GM18868 (cell line): ENCODE results near the gene TSN.
A peak's percentile ranks its signal among the peaks of the same experiment; 100 is the strongest.
"Not testable (repeated sequence)": the region's sequence is repeated elsewhere in the genome, so short reads cannot be mapped to it uniquely, and the experiment has no call there.

Source experiments
- ATAC-seq: cut with Tn5 transposase; IDR thresholded peaks from one replicate; pipeline ENCODE4 v1.9.1; 2021; ENCODE audit warnings: mild to moderate bottlenecking, moderate library complexity; ENCODE audit not compliant: unreplicated experiment

TSN gene

DNA sequence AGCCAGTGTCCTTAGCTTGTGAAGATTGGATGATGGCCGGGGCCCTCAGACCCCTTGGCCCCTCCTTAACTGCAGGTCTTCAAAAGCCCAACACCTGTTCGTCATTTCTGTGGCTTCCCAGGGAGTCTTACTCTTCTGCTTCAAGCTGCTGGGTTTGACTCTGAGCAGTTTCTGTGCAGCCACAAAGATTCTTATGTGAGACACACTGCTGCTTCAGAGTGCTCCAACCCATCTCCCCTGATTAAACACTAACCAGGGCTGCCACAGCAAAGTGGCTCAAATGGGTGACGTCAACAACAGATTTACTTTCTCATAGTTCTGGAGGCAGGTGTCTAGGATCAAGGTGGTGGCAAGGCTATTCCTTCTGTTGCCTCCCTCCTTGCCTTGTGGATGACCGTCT, 40.8 kb downstream of the TSN start:
- no peak for ATAC-seq

DNA sequence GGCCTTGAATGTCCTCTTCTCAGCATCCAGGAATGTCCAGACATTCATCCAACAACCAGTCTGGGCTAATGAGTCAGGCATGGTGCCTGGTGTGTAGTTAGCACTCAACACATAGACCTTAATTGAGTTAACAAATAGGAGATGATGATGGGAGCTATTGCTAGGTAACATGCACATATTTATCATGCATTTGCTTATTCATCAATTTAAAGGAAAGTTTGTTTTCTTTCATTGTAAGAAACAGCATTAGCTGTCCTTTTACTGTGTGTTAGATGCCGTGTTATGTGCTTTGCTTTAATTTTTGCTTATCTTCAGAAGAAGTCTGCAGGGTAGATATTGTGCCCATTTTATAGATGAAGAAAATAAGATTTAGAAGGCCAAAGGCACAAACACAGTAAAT, 43.2 kb downstream of the TSN start:
- ATAC-seq, result no peak

DNA sequence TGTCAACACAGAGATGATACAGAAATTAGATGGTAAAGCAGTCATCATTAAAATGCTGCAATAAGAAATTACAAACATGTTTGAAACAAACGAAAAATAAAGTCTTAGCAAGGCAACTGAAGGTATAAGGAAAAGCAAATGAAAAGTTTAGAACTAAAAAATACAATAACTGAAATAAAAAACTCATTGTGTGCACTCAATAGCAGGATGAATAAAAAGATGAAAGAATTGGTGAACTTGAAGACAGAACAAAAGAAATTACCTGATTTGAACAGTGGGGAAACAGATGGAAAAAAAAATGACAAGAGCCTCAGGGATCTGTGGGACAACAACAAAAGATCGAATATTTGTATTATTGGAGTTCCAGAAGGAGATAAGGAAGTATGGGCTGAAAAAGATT, 46.5 kb downstream of the TSN start:
- no peak for ATAC-seq

DNA sequence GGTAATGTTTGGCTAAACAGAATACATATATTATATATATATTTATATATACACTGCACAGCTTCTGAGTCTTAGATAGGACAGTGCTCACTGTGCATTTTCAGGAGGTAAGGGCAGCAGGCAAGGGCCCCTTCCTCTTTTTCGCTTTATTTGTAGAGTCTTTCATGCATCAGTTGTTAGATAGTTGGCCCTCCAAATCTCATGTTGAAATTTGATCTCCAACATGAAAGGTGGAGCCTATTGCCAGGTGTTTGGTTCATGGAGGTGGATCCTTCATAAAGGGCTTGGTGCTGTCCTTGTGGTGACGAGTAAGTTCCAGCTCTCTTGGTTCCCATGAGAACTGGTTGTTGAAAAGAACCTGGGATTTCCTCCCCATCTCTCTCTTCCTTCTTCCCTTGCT, 48.1 kb downstream of the TSN start:
- peak; percentile 20 for ATAC-seq

DNA sequence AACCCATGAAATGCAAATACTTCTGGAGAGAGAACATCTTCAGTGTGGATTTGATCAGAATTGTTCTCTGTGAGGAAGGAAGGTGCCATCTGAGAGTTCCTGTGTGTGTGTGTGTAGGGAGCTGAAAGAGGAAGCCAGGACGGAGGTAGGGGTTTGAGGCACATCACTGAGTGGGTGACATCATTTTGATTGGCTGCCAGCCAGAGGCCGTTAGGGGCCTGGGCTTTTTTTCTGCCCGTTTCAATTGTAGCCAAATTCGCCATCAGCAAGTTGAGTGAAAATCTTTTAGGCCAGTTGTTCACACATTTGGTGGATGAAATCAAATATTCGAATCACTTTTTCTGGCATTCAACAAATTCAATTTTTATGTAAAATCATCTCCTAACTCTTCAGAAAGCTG, 48.9 kb downstream of the TSN start:
- peak; percentile 93 for ATAC-seq

DNA sequence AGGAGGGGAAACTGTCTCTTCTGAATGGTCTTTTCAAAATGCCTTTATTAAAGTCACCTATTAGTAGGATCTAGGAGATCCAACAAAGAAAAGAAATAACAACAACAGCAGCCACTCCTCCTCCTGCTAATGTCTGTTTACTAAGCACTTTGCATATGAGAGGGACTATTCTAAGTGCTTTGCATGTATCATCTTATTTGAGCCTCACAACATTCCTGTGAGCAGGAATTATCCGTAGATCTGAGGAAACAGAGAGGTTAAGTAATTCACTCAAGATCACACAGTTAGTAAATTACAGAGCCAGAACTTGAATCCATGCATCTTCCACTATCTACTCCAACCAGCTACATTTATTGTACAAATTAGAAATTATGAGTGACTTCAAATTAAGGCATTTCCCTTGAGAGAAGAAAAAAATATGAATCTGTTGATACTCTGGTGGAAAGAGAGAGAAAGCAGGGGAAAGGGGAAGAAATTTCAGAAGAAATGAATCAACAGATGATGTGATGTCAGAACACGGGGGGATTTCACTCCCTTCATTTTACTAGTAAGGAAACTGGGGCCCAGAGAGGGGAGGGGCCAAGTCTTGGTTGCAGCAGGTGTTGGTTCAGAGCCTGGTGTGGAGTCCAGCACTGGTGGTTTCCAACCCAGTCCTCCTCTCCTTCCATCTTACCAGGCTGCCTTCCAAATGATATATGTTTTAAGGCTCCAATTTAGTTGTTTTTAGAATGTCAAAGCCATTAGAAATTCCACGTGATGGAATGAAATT, 49.7 kb downstream of the TSN start:
- ATAC-seq, result peak; percentile 50

DNA sequence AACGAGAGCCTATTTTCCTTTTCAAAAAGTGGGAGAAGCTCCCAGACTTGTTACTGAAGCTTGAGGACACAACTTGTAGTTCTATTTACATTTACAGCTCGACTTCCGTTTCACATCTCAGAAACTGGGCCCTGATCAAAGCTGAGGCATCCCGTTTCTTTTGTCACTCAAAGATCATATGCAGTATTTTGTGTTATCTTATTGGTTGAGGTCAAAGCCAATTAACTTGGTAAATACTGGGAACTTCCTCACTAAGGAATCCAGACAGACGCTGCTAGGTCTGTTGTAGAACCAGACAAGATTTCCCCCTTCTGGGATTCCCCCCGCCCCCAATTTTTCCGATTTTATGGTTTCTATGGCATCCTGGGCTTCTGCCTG, 50.3 kb downstream of the TSN start:
- no peak for ATAC-seq

DNA sequence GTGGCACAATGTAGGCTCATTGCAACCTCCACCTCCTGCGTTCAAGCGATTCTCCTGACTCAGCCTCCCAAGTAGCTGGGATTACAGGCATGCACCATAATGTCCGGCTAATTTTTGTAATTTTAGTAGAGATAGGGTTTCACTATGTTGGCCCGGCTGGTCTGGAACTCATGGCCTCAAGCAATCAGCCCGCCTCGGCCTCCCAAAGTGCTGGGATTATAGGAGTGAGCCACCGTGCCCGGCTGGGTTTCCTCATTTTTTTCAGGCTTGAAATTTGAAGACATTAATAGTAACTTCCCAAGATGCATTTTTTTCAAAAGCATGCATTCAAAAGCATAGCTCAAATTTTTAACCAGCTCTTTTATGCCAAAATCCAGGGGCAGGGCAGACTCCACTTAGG, 52.3 kb downstream of the TSN start:
- not testable (repeated sequence) for ATAC-seq

DNA sequence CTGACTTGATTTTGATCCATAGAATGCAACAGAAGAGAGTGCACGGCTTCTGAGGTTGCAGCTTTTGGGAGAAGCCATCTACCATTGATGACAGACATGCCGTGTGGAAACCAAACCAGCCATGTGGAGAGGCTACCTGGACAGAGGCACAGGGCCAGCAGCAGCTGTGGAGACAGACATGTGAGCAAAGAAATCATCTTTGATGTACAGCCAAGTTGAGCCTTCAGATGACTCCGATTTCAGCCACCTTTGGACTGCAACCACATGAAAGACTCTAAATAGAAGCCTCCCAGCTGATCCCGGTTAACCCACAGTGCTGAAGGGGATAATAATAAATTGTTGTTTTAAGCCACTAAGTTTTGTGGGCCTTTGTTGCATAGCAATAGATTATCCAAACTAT, 54.2 kb downstream of the TSN start:
- ATAC-seq, result no peak

DNA sequence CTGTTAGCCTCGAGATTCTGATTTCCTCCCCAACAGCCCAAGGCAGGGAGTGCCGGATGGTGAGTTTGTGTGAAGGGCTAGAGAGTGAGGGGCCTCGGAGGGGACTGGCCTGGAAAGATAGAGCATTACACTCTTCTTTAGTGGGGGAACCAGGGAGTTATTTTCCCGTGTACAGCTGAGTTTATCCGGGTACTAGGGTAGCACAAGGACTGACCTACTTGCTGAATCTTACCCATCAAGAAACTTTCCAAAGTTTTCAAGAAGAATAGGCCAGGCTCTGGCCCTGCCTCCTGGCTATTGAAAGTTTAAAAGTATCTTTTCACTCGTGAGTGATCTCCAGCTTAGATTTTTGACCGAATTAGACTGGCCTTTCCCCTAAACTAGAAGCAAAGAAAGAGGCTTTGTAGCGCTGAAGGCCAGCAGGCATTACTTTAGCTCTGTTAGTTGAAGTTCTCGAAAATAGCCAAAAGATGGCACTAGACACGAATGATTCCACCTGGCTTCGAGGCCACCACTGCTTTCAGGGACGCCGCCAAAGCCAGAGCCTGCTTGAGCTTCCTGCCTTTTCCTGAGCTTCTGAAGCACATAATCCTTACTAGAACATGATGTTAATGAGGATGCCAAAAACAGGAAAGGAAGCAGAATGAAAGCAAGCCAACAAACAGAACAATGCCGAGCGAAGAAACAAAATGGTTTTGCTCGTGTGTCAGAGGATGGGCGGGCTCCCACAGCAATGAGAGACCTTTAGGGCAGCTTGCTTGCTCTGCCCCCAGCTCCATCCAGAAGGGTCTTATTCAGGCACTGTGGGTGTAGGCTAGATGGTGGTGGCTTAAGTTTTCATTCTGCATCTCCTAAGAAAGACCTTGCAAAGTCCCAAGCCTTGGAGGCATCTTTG, 55.8 kb downstream of the TSN start:
- ATAC-seq, result peak; percentile 95

DNA sequence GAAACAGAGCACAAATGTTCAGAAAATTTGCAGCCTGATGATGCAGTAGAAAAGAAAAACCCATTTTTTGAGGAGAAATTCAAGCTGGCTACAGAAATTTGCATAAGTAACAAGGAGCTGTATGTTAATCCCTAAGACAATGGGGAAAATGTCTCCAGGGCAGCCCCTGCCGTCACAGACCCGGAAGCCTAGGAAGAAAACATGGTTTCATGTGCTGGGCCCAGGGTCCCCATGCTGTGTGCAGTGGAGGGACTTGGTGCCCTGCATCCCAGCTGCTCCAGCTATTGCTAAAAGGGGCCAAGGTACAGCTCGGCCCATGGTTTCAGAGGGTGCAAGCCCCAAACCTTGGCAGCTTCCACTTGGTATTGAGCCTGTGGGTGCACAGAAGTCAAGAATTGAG, 57.6 kb downstream of the TSN start:
- not testable (repeated sequence) for ATAC-seq

DNA sequence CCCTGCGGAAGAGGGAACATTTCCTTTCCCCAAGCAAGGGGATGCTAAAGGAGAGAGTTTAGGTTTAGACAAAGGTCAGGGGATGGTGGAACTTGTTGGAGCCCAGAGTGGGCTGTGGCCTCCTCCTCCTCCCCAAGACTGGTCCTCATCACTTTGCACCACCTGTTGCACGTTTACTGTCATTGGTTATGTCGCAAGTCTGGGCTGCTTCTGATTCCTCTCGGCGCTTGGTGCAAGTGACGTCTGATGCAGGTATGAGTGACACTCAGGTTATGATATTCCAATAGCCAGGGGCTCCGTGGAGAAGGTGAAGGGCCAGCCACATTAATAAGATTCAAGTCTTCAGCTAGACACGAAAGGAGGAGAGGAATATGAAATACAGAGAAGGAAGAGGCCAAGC, 59.8 kb downstream of the TSN start:
- no peak for ATAC-seq

DNA sequence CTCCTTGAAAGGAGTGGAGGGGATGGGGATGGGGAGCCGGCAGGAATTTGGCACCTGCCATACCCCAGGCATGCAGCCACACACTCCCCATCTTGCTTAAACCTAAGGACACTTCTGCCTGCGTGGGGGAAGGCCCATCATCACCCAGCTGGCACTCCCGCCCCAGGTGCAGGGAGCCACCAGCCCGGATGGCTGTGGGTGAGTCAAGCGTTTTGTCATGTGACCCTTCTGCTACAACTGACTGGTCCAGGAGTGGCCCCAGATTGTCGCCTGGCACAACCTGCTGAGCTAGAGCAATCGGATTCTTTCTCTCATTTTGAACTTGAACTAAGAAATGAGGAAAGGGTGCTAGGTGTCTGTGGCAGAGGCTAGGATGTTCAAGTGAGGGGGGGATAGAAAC, 61.3 kb downstream of the TSN start:
- ATAC-seq, result peak; percentile 69

DNA sequence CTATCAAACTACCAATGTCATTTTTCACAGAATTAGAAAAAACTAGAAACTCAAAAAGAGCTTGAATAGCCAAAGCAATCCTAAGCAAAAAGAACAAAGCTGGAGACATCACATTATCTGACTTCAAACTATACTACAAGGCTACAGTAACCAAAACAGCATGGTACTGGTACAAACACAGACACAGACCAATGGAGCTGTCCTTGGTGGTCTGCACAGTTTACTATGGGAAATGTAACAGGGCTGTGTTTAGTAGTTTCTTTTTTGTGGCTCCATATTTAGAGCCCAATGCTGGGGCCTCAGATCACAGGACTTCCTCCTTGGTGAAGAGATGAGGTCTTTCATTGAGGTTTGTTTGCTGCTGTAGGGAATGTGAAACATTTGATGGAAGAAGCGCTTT, 61.9 kb downstream of the TSN start:
- not testable (repeated sequence) for ATAC-seq
